Activated CD8-positive, alpha-beta memory T cell treated with anti-CD3 and anti-CD28 coated beads, Interleukin-2, amount 10 ng/mL, durations not matched to agents 7 days and 5 days (primary cell): ENCODE results near the gene LYPD6. TPM values are rescaled to one million over a fixed set of nuclear protein-coding genes. Genes with fewer than 3 reads are reported as not detected.
A peak's percentile ranks its signal among the peaks of the same experiment; 100 is the strongest.
"Not testable (repeated sequence)": the region's sequence is repeated elsewhere in the genome, so short reads cannot be mapped to it uniquely, and the experiment has no call there.

Experiments used
- ATAC-seq: fragments of 150-1000 bp; cut with Tn5 transposase; one replicate; pipeline ENCODE4 v1.10.0; 2021; ENCODE audit warnings: moderate library complexity
- CTCF ChIA-PET: fragments of 350-600 bp; sonication (Branson Sonifier 250); formaldehyde crosslinking; loops from one replicate; lab custom pipeline; 2021; ENCODE audit warnings: antibody characterized with exemption; lab: Charles Lee
- DNase-seq: peaks from one replicate; pipeline ENCODE4 v3.0.0-alpha.2; 2020
- H3K27ac Mint-ChIP-seq: one replicate; pipeline ENCODE4 v1.8.0; 2021; ENCODE audit warnings: mild to moderate bottlenecking, mixed read lengths
- H3K27me3 Mint-ChIP-seq: one replicate; pipeline ENCODE4 v1.8.0; 2021; ENCODE audit warnings: mixed read lengths
- H3K36me3 Mint-ChIP-seq: one replicate; pipeline ENCODE4 v1.8.0; 2021; ENCODE audit warnings: mild to moderate bottlenecking, mixed read lengths
- H3K4me1 Mint-ChIP-seq: one replicate; pipeline ENCODE4 v1.8.0; 2021; ENCODE audit warnings: mixed read lengths
- H3K4me3 Mint-ChIP-seq: one replicate; pipeline ENCODE4 v1.8.0; 2021; ENCODE audit warnings: mild to moderate bottlenecking, moderate library complexity, mixed read lengths
- H3K9me3 Mint-ChIP-seq: one replicate; pipeline ENCODE4 v1.8.0; 2022; ENCODE audit warnings: low read depth, mixed read lengths
- total RNA-seq, 2 experiments: library from RNA; stranded (reverse); gene quantifications; one replicate each; pipeline ENCODE4 v1.2.3, GENCODE V29; 2021

The LYPD6 gene, protein sequence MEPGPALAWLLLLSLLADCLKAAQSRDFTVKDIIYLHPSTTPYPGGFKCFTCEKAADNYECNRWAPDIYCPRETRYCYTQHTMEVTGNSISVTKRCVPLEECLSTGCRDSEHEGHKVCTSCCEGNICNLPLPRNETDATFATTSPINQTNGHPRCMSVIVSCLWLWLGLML
- total RNA-seq, result not detected

DNA sequence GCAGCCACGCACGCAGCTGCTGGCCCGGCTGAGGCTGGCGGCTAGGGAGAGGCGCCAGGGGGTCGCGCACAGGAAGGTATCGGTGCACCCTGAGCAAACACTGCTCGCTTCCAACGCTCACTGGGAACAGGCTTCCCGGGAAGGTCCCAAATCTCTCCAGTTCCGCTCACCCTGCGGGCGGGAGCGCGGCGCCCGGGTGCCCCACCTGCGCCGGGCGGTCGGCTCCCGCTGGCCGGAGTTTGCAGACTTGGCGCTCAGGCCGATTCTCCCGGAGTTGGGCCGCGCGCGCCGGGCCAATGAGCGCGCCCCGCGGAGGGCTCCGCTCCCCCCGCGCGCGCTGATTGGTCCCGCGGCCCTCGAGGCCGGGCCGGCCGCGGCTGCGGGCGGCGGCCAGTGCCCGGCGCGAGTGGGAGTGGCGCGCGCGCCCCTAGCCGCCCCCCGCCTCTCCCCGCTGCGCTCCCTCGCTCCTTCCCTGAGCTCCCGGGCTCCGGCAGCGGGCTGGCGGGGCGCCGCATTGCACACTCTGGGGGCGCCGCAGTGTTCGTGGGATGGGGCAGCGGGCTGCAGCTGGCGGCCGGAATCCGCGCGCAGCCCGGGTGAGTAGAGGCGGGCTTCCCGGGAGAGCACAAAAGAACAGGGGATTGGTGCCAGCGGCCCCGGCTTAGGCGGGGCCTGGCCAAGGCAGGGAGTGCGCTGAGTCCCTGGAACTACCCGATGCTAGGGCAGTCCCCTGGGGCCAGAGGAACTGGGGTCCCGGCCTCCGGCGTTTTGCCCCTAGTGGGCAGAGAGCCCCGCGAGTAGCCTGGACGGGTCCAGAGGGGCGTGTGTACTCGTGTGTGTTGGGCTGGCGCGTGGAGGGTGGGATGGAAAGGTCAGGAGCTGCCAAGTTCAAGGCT is at the start of gene LYPD6:
TSS of gene LYPD6 (plus strand) at position 461 of the 896 bp plus-strand sequence. CDS start 107,122 bp downstream, outside the sequence.
- Mint-ChIP-seq H3K27me3 (peaks cover 62% of the 10 kb centered on the region), H3K9me3 (no peaks in the 10 kb centered on the region), H3K4me3 (peak within 1 kb of the TSS; percentile 10), H3K27ac (no peak within 1 kb of the TSS), H3K4me1 (peaks cover 2% of the 10 kb centered on the region), H3K36me3 (no peaks in the 10 kb centered on the region)
- CTCF ChIA-PET, result no interaction called here
- ATAC-seq (no peak), DNase-seq (no peak)

DNA sequence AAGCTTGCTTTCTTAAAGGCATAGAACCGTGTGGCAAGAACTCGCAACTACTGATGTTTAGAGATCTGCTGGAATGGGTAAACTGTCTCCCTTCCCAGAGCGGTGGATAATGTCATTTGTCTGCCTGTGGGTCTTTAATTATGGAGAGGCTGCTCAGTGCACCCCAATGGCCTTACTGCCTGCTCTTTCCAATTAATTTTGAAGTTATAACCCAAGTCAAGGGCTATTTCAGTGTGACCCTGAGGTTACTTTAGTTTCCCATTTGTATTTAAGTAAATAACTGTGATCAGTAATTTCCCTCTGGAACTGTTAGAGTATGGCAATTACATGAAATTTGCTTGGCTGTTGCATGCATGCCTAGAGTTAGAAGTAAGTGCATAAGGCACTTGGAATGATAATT is 48.9 kb upstream of the LYPD6 start:
- ATAC-seq, result no peak
- H3K36me3 Mint-ChIP-seq, result no peaks in the 10 kb centered on the region
- no peaks in the 10 kb centered on the region for H3K27me3 Mint-ChIP-seq
- CTCF ChIA-PET, result no interaction called here
- no peaks in the 10 kb centered on the region for H3K9me3 Mint-ChIP-seq
- no peaks in the 10 kb centered on the region for H3K4me1 Mint-ChIP-seq
- no peak overlapping the region for H3K4me3 Mint-ChIP-seq
- DNase-seq, result no peak
- no peak overlapping the region for H3K27ac Mint-ChIP-seq

- Mint-ChIP-seq H3K27me3 (peaks cover 2% of the 10 kb centered on the region), H3K4me1 (no peaks in the 10 kb centered on the region), H3K27ac (no peak overlapping the region), H3K36me3 (no peaks in the 10 kb centered on the region), H3K9me3 (no peaks in the 10 kb centered on the region), H3K4me3 (no peak overlapping the region)
- CTCF ChIA-PET, result no interaction called here
- DNase-seq (no peak), ATAC-seq (no peak)
These were observed 39.7 kb upstream of the LYPD6 start for GRCh38 chr2:149290662-149291061.

DNA sequence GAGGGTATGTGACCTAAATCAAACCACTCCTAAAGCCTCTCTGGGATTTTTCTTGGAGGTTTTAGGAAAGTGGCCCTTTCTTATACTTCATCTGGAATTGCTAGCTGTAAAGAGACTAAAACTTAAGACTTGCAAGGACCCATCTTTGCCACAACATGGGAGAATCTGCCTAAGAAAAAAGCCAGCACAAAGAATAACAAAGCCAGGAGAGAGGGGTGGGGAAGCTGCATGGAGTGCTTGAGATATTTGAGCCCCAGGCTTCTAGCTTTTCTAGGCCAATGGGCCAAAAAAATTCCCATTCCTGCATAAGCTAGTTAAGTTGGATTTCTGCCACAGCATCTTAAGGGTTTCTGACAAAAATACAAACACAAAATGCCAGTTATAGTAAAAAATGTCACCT is 38.5 kb upstream of the LYPD6 start:
- Mint-ChIP-seq H3K4me3 (no peak overlapping the region), H3K27ac (no peak overlapping the region), H3K4me1 (no peaks in the 10 kb centered on the region), H3K27me3 (peaks cover 2% of the 10 kb centered on the region), H3K9me3 (no peaks in the 10 kb centered on the region), H3K36me3 (no peaks in the 10 kb centered on the region)
- CTCF ChIA-PET, result interaction anchor here (1.2 kb wide), 1 partner anchor 11 kb away, joined by 3 read pairs; no protein-coding TSS in a partner anchor
- DNase-seq (no peak), ATAC-seq (no peak)

- H3K4me1 Mint-ChIP-seq, result no peaks in the 10 kb centered on the region
These were observed 34.4 kb upstream of the LYPD6 start for GRCh38 chr2:149296031-149296430.

GRCh38 chr2:149307014-149307413 is 23.4 kb upstream of the LYPD6 start:
- Mint-ChIP-seq H3K27me3 (peaks cover 5% of the 10 kb centered on the region), H3K9me3 (no peaks in the 10 kb centered on the region), H3K4me1 (no peaks in the 10 kb centered on the region), H3K36me3 (no peaks in the 10 kb centered on the region), H3K4me3 (no peak overlapping the region), H3K27ac (no peak overlapping the region)
- DNase-seq, result no peak
- no peak for ATAC-seq
- CTCF ChIA-PET, result no interaction called here

More at GRCh38 chr2:149296031-149296430, 34.4 kb upstream of the LYPD6 start:
- no peak for DNase-seq
- no peak for ATAC-seq
- Mint-ChIP-seq H3K4me3 (no peak overlapping the region), H3K9me3 (no peaks in the 10 kb centered on the region), H3K27ac (no peak overlapping the region), H3K36me3 (no peaks in the 10 kb centered on the region), H3K27me3 (peaks cover 9% of the 10 kb centered on the region)
- CTCF ChIA-PET, result no interaction called here

DNA sequence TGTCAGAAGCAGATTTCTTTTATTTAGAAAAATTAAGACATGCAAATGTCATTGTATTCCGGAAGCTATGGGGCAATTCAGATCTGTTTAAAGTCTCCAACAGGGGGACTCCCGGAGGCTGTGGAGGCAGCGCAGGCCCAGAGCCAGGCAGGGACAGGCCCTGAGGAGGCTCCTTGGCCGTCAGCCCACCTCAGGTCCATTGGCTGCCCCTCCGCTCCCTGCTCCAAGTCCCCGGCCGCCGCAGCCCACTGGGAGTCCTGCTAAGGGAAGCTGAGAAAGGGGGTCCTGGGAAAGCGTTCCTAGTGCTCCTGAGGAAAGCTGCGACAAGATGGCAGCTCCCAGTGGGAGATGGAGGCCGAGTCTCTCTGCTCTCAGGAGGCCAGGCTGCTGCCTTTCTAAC is 20.0 kb upstream of the LYPD6 start:
- H3K4me1 Mint-ChIP-seq, result no peaks in the 10 kb centered on the region
- no peak overlapping the region for H3K27ac Mint-ChIP-seq
- no peaks in the 10 kb centered on the region for H3K36me3 Mint-ChIP-seq
- no peak for DNase-seq
- CTCF ChIA-PET, result no interaction called here
- H3K9me3 Mint-ChIP-seq, result no peaks in the 10 kb centered on the region
- no peak overlapping the region for H3K4me3 Mint-ChIP-seq
- peaks cover 11% of the 10 kb centered on the region for H3K27me3 Mint-ChIP-seq
- ATAC-seq, result no peak

DNA sequence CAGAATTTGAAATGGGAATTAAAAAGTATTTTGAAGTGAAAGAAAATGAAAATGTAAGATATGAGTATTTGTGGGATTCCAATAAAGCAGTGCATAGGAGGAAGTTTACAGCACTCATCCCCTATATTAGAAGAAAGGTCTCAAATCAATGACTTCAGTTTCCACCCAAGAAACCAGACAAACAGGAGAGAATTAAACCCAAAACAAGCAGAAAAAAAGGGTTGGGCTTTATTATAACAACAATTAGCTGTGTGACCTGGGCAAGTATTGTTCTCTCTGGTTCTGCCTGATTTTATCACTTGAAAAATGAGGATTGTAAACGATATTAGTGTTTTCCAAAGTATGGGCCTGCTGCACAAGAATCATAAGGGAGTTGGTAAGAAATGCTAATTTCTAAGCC is 18.3 kb upstream of the LYPD6 start:
- Mint-ChIP-seq H3K4me1 (no peaks in the 10 kb centered on the region), H3K4me3 (no peak overlapping the region), H3K27me3 (peaks cover 11% of the 10 kb centered on the region), H3K36me3 (no peaks in the 10 kb centered on the region), H3K9me3 (no peaks in the 10 kb centered on the region), H3K27ac (no peak overlapping the region)
- ATAC-seq, result no peak
- CTCF ChIA-PET, result interaction anchor here (1.1 kb wide), 1 partner anchor 249 kb away, joined by 3 read pairs; no protein-coding TSS in a partner anchor
- DNase-seq, result no peak

- CTCF ChIA-PET, result interaction anchor here (1.0 to 1.9 kb wide), 4 partner anchors 11 to 295 kb away, joined by 3 to 11 read pairs (median 3); no protein-coding TSS in a partner anchor
- no peak overlapping the region for H3K4me3 Mint-ChIP-seq
These were observed 16.8 kb upstream of the LYPD6 start for GRCh38 chr2:149313512-149313972.

DNA sequence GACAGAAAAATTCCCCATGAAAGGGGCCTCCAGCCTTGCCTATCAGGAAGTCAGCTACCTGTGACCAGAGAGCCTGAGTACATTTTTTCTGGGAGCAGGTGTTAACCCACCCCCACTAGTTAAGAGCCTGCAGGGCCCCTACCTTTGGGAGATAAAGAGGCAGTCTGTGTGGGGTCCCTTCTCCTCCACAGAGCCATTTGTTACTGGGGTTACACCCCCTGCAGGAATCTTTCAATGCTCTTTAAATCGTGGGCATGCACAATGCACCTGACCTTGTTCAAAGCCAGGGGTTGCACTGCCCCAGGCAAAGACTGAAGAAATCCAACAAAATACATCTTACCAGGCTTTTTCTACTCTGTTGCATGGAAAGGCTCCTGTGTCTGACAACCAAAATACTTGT is 15.7 kb upstream of the LYPD6 start:
- Mint-ChIP-seq H3K36me3 (no peaks in the 10 kb centered on the region), H3K4me3 (no peak overlapping the region), H3K27ac (no peak overlapping the region), H3K4me1 (no peaks in the 10 kb centered on the region), H3K9me3 (peaks cover 2% of the 10 kb centered on the region), H3K27me3 (peaks cover 8% of the 10 kb centered on the region)
- no peak for ATAC-seq
- CTCF ChIA-PET, result no interaction called here
- no peak for DNase-seq

More at GRCh38 chr2:149313512-149313972, 16.8 kb upstream of the LYPD6 start:
- ATAC-seq (no peak), DNase-seq (no peak)
- H3K27ac Mint-ChIP-seq, result no peak overlapping the region
- peaks cover 8% of the 10 kb centered on the region for H3K27me3 Mint-ChIP-seq
- H3K9me3 Mint-ChIP-seq, result peaks cover 2% of the 10 kb centered on the region
- H3K36me3 Mint-ChIP-seq, result no peaks in the 10 kb centered on the region
- no peaks in the 10 kb centered on the region for H3K4me1 Mint-ChIP-seq

DNA sequence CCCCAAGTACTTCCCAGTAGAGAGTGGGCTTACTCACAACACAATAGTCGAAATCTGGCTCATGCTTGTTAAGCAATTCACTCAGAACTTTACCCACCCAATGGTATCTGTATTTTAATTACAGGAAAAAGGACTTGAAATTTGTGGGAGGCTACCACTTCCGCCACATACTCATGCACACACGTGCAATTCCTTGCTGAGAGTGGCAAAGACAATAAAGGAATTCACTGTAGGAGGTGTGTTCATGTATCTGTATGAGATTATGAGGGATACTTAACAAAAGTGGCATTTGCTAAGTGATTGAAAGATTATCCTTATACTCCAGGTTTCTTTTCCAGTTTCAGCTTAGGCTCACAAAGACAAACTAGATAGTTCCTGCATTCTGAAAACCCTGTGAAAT is 14.9 kb upstream of the LYPD6 start:
- Mint-ChIP-seq H3K36me3 (no peaks in the 10 kb centered on the region), H3K4me1 (no peaks in the 10 kb centered on the region), H3K9me3 (peaks cover 2% of the 10 kb centered on the region), H3K27me3 (peaks cover 10% of the 10 kb centered on the region), H3K4me3 (no peak overlapping the region), H3K27ac (no peak overlapping the region)
- CTCF ChIA-PET, result interaction anchor here (1.0 kb wide), 1 partner anchor 161 kb away, joined by 3 read pairs; no protein-coding TSS in a partner anchor
- DNase-seq (no peak), ATAC-seq (no peak)

DNA sequence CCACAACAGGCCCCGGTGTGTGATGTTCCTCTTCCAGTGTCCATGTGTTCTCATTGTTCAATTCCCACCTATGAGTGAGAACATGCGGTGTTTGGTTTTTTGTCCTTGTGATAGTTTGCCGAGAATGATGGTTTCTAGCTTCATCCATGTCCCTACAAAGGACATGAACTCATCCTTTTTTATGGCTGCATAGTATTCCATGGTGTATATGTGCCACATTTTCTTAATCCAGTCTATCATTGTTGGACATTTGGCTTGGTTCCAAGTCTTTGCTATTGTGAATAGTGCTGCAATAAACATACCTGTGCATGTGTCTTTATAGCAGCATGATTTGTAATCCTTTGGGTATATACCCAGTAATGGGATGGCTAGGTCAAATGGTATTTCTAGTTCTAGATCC is 11.8 kb upstream of the LYPD6 start:
- H3K4me3 Mint-ChIP-seq, DNase-seq, CTCF ChIA-PET, H3K9me3 Mint-ChIP-seq, H3K36me3 Mint-ChIP-seq, H3K4me1 Mint-ChIP-seq, H3K27me3 Mint-ChIP-seq, ATAC-seq, H3K27ac Mint-ChIP-seq: not testable (repeated sequence)

- DNase-seq (no peak), ATAC-seq (no peak)
- Mint-ChIP-seq H3K4me3 (no peak overlapping the region), H3K27me3 (peaks cover 5% of the 10 kb centered on the region), H3K4me1 (no peaks in the 10 kb centered on the region), H3K36me3 (no peaks in the 10 kb centered on the region), H3K9me3 (peaks cover 2% of the 10 kb centered on the region), H3K27ac (no peak overlapping the region)
- CTCF ChIA-PET, result no interaction called here
These were observed 10.0 kb upstream of the LYPD6 start for GRCh38 chr2:149320362-149320761.

DNA sequence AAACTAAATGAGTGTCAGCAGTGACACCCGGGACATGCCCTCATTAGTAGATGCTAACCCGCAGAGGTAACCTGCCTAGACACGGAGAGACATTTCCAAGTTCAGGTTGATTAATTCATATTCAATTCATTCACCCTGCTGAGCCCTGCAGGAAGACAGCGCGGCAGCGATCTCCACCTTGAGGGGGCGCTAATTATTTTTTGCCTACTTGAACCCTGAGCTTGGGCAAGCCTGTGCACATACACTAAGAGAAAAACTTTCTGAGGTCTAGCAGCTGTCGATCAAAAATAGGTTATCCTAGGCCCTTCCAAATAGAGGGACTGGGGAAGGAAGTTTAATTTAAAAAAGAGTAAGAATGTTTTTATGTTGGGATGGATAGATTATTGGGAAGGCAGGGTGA is 1.3 kb upstream of the LYPD6 start:
- Mint-ChIP-seq H3K36me3 (no peaks in the 10 kb centered on the region), H3K27me3 (peaks cover 58% of the 10 kb centered on the region), H3K27ac (no peak overlapping the region), H3K4me3 (no peak overlapping the region), H3K4me1 (peaks cover 2% of the 10 kb centered on the region), H3K9me3 (no peaks in the 10 kb centered on the region)
- DNase-seq (no peak), ATAC-seq (no peak)
- CTCF ChIA-PET, result no interaction called here
